Prostate gland (tissue), 2 donors: ENCODE results near the gene CDKL5. TPM values are rescaled to one million over a fixed set of nuclear protein-coding genes. Genes with fewer than 3 reads are reported as not detected.

Experiments used
- DNase-seq: peaks from one replicate; pipeline ENCODE4 v3.0.0-alpha.2; 2019; ENCODE audit warnings: low spot score
- H3K27ac ChIP-seq, 2 donors: fragments of 200-600 bp; sonication (generic); 2 replicates each; pipeline ENCODE4 v1.5.1; 2017 to 2019
- H3K27me3 ChIP-seq: fragments of 200-600 bp; sonication (generic); replicated peaks from 2 replicates; pipeline ENCODE4 v1.5.1; 2019; ENCODE audit not compliant: insufficient read depth
- H3K36me3 ChIP-seq, 2 donors: fragments of 200-600 bp; sonication (generic); 1 replicate in 1 of 2; 2 replicates in 1 of 2; pipeline versions ENCODE4 v1.5.1 to v1.8.1; 2017 to 2019
- H3K4me1 ChIP-seq: fragments of 200-600 bp; sonication (generic); replicated peaks from 2 replicates; pipeline ENCODE4 v1.5.1; 2019
- H3K4me3 ChIP-seq, 2 donors: fragments of 200-600 bp; sonication (generic); 2 replicates each; pipeline ENCODE4 v1.5.1; 2017 to 2019
- H3K9me3 ChIP-seq: fragments of 200-600 bp; sonication (generic); 2 replicates; pipeline ENCODE4 v1.5.1; 2017
- POLR2AphosphoS5 ChIP-seq: sonication (generic); formaldehyde crosslinking; IDR thresholded peaks from one replicate; pipeline ENCODE4 v1.6.1; 2017; ENCODE audit warnings: antibody characterized with exemption
- WGBS: methylation state at CpG from one replicate; pipeline ENCODE4 v1.1.5; 2018; 5-methylcytosine and 5-hydroxymethylcytosine counted together
- intact Hi-C: fragments of 100-400 bp; cut with DNase I; formaldehyde crosslinking; loops from one replicate; pipeline ENCODE4 v1.14.2; 2022
- small RNA-seq, 2 donors: library from RNA; depleted of rRNA; stranded (forward); fragments of <200 nt; gene quantifications; one replicate each; pipeline ENCODE3, GENCODE V24; 2016
- total RNA-seq, 2 donors: library from RNA; depleted of rRNA; stranded (reverse); fragments of >200 nt; gene quantifications; one replicate each; pipeline ENCODE4 v1.1.0, GENCODE V29; 2016
- TF ChIP-seq, protein P1 (sequence below), 4 experiments: fragments of 200-600 bp in 2 of 4; fragments of 450-650 bp in 2 of 4; sonication (generic) in 2 of 4; IDR thresholded peaks; 1 replicate in 3 of 4; 2 replicates in 1 of 4; pipeline ENCODE4 v1.5.1; 2016 to 2019; ENCODE audit warnings: antibody characterized with exemption in 4 of 4, mild to moderate bottlenecking in 2 of 4, moderate library complexity in 2 of 4

The CDKL5 gene
- total RNA-seq, 2 donors from 2014 or later = 14.5 to 18.8 TPM

DNA sequence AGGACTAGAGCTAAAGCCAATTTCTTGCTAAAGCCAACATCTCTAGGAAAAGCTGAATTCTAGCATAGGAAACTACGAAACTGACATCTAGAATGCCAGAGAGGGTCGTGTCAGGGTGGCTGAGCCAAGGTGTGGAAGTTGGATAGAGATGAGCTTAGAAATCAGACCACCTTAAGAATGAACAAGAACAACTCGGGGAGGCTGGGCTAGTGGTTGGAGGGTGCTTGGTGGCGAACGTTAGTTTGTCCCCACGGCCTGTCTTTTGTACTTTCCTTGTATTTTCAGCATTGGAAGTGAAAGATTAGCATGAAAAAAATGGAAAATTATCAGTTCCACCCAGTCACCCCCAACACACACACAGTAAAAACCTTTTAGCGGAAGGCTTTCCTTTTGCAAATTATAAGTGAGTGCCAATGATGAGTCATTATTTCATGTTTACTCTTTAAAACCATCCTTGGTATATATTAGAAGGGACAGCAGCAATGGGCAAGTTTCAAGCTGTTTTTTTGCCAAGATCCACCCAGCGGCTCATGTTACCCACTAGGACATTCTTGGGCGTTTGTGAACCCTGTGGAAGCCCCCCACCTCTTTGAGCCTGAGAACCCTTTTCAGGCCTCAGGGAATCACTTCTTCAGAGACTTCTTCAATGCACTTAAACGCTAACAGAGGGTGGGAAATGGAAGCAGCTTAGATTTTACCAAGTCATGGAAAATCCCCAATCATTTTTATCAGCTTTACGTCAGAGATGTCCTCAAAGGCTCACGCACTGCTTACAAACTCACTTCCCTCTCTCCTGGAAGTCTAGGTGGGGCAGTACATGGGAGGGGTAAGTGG is 277.2 kb downstream of the CDKL5 start:
- peak; percentile 6 for DNase-seq
- Histone ChIP-seq H3K36me3 (no peaks in the 10 kb centered on the region), H3K4me3 (no peak overlapping the region), H3K4me1 (no peaks in the 10 kb centered on the region), H3K9me3 (no peaks in the 10 kb centered on the region), H3K27me3 (no peaks in the 10 kb centered on the region), H3K27ac (peak overlapping the region in 1 of 2 donors; percentile 60)
- WGBS = 25% methylated on average over 12 of the region's 12 CpGs
- TF ChIP-seq POLR2AphosphoS5 = peak; percentile 31
- TF ChIP-seq, protein P1, sequence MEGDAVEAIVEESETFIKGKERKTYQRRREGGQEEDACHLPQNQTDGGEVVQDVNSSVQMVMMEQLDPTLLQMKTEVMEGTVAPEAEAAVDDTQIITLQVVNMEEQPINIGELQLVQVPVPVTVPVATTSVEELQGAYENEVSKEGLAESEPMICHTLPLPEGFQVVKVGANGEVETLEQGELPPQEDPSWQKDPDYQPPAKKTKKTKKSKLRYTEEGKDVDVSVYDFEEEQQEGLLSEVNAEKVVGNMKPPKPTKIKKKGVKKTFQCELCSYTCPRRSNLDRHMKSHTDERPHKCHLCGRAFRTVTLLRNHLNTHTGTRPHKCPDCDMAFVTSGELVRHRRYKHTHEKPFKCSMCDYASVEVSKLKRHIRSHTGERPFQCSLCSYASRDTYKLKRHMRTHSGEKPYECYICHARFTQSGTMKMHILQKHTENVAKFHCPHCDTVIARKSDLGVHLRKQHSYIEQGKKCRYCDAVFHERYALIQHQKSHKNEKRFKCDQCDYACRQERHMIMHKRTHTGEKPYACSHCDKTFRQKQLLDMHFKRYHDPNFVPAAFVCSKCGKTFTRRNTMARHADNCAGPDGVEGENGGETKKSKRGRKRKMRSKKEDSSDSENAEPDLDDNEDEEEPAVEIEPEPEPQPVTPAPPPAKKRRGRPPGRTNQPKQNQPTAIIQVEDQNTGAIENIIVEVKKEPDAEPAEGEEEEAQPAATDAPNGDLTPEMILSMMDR (IDR thresholded peaks at IDR 0.05) = no peak
- intact Hi-C loops = no loop called here

Small RNAs within 50 kb of the gene (small RNA-seq; reads per million reads assigned to genes)
- 0 reads per million in 2 donors for gene RF00019

Other genes starting within 250 kb of the CDKL5 start
- 1 to 10 TPM in 1 of 2 donors, not detected in 1; 3.9 TPM for gene BEND2, start 204.7 kb upstream of the CDKL5 start, total RNA-seq
- gene SCML2, start 70.9 kb upstream of the CDKL5 start, total RNA-seq = 10 to 100 TPM in 1 of 2 donors, under 1 TPM in 1; 0.36 to 10.6 TPM
- gene RS1, start 246.5 kb downstream of the CDKL5 start, total RNA-seq = not detected